K562 (cell line): ENCODE measurements around the gene AGXT. TPM values are rescaled to one million over a fixed set of nuclear protein-coding genes. Genes with fewer than 3 reads are reported as not detected.

Experiments
- MXI1 ChIP-seq: IDR thresholded peaks from 2 replicates; pipeline ENCODE4 v1.6.1; 2011; ENCODE audit warnings: low read depth, mild to moderate bottlenecking, improper control_type of control experiment, low read length
- TAL1 ChIP-seq: fragments of 450-650 bp; IDR thresholded peaks from 2 replicates; pipeline ENCODE4 v1.6.1; 2016; ENCODE audit warnings: mild to moderate bottlenecking
- ZBTB7A ChIP-seq: IDR thresholded peaks from 2 replicates; pipeline ENCODE4 v1.6.1; 2011; ENCODE audit warnings: low read depth, mild to moderate bottlenecking, low read length, moderate library complexity, borderline replicate concordance; ENCODE audit not compliant: control insufficient read depth
- ZNF696 ChIP-seq: fragments of 250-450 bp; sonication (Bioruptor Pico); conservative IDR thresholded peaks from 2 replicates; pipeline ENCODE4 v1.4.0; 2020; ENCODE audit warnings: mild to moderate bottlenecking, moderate library complexity
- polyA plus RNA-seq, 8 experiments: library from polyadenylated mRNA; depleted of rRNA in 4 of 8; stranded (reverse) in 5 of 8; unstranded in 3 of 8; fragments of >200 nt; fragmentation: Nextera tagmentation in 2 of 8; fragmentation: Illumina TruSeq in 1 of 8; extraction: Ambion mirVana in 2 of 8; extraction: Trizol in 1 of 8; gene quantifications; 2 replicates each; pipeline versions ENCODE4 v1.2.1 to v1.2.3, GENCODE V29; 2011 to 2014; ENCODE audit warnings: inconsistent platforms in 1 of 8, missing spikeins in 1 of 8
- total RNA-seq, 7 experiments: library from RNA; depleted of rRNA in 6 of 7; stranded (reverse); fragments of >200 nt in 6 of 7; fragmentation: Illumina TruSeq in 2 of 7; extraction: Trizol in 2 of 7; gene quantifications; 2 replicates each; pipeline versions ENCODE4 v1.2.1 to v1.2.3, GENCODE V29; 2011 to 2021; ENCODE audit warnings: low replicate concordance in 1 of 7
- TF ChIP-seq, protein P1 (sequence below), 2 experiments: IDR thresholded peaks; 2 replicates each; pipeline ENCODE4 v1.6.1; 2011; ENCODE audit warnings: borderline replicate concordance in 1 of 2, control low read depth in 1 of 2, low read depth in 1 of 2, low read length in 1 of 2, mild to moderate bottlenecking in 1 of 2, mixed read lengths in 1 of 2, moderate library complexity in 1 of 2; ENCODE audit not compliant: insufficient read depth in 1 of 2, insufficient read length in 1 of 2, poor library complexity in 1 of 2, severe bottlenecking in 1 of 2; ENCODE audit errors: extremely low read depth in 1 of 2
- TF ChIP-seq, protein P2 (sequence below): fragments of 450-650 bp; formaldehyde crosslinking; IDR thresholded peaks from 2 replicates; pipeline ENCODE4 v1.4.0; 2022; ENCODE audit warnings: missing genetic modification characterization
- TF ChIP-seq, protein P3 (sequence below): sonication (generic); formaldehyde crosslinking; IDR thresholded peaks from 2 replicates; pipeline ENCODE4 v1.8.0; 2022; ENCODE audit warnings: missing genetic modification reagents, mild to moderate bottlenecking, borderline replicate concordance
- TF ChIP-seq, protein P4 (sequence below): fragments of 450-650 bp; formaldehyde crosslinking; IDR thresholded peaks from 2 replicates; pipeline ENCODE4 v1.4.0; 2022; ENCODE audit warnings: mild to moderate bottlenecking, moderate library complexity

The AGXT gene
- total and polyA plus RNA-seq, 9 of the 15 experiments (the other 6 are each of a cell fraction or from before 2014, with no cell fraction given), result 0.18 TPM; not detected in 8

DNA sequence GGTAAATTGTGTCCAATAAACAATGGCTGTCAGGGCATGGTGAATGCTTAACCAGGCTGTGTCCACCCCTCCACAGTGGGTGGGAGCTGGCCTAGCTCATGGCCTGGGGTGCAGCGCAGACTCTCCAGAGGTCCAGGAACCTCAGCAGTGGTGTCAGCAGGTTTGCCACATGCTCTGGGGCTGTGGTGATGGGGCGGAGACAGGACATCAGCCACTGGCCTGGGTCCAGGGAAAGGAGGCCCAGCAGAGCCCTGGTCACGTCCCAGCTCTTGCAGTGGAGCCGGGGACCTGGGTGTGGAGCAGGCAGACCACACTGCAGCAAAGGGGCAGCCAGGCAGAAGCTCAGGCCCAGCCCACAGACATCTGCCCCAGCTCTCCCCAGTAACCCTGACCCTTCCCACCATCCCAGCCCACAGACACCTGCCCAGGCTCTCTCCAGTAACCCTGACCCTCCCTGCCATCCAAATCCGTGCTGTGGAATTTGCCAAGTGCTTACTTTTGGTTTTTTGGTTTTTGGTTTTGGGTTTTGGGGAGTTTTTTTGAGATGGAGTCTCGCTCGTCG, 34.8 kb upstream of the AGXT start (continued):
- TF ChIP-seq, protein P1, sequence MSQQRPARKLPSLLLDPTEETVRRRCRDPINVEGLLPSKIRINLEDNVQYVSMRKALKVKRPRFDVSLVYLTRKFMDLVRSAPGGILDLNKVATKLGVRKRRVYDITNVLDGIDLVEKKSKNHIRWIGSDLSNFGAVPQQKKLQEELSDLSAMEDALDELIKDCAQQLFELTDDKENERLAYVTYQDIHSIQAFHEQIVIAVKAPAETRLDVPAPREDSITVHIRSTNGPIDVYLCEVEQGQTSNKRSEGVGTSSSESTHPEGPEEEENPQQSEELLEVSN (IDR thresholded peaks at IDR 0.05; ENCODE audit: borderline replicate concordance in 1 of 2, extremely low read depth in 1 of 2, insufficient read depth in 1 of 2, insufficient read length in 1 of 2, low read depth in 1 of 2, low read length in 1 of 2, poor library complexity in 1 of 2, severe bottlenecking in 1 of 2), result no peak
- TF ChIP-seq, protein P2, sequence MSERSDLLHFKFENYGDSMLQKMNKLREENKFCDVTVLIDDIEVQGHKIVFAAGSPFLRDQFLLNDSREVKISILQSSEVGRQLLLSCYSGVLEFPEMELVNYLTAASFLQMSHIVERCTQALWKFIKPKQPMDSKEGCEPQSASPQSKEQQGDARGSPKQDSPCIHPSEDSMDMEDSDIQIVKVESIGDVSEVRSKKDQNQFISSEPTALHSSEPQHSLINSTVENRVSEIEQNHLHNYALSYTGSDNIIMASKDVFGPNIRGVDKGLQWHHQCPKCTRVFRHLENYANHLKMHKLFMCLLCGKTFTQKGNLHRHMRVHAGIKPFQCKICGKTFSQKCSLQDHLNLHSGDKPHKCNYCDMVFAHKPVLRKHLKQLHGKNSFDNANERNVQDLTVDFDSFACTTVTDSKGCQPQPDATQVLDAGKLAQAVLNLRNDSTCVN (CRISPR knock-in tag), result no peak
- TF ChIP-seq, protein P3, sequence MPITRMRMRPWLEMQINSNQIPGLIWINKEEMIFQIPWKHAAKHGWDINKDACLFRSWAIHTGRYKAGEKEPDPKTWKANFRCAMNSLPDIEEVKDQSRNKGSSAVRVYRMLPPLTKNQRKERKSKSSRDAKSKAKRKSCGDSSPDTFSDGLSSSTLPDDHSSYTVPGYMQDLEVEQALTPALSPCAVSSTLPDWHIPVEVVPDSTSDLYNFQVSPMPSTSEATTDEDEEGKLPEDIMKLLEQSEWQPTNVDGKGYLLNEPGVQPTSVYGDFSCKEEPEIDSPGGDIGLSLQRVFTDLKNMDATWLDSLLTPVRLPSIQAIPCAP (CRISPR knock-in tag), result no peak
- TF ChIP-seq ZBTB7A (no peak), TAL1 (no peak), ZNF696 (CRISPR knock-in tag) (no peak), MXI1 (no peak)
- TF ChIP-seq, protein P4, sequence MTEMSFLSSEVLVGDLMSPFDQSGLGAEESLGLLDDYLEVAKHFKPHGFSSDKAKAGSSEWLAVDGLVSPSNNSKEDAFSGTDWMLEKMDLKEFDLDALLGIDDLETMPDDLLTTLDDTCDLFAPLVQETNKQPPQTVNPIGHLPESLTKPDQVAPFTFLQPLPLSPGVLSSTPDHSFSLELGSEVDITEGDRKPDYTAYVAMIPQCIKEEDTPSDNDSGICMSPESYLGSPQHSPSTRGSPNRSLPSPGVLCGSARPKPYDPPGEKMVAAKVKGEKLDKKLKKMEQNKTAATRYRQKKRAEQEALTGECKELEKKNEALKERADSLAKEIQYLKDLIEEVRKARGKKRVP (CRISPR knock-in tag), result no peak
